Endothelial cell of umbilical vein (primary cell): ENCODE data around the gene C9orf152. TPM values are rescaled to one million over a fixed set of nuclear protein-coding genes. Genes with fewer than 3 reads are reported as not detected.

Source experiments
- BruUV-seq: library from RNA; stranded (reverse); fragments of 400-500 nt; replicated peaks from 2 replicates; lab custom pipeline; 2021; lab: Mats Ljungman, UMichigan
- CTCF ChIA-PET: fragments of 300-600, 350-600 bp; sonication (Branson Sonifier 250); formaldehyde crosslinking; loops from one replicate; lab custom pipeline; 2021; ENCODE audit warnings: antibody characterized with exemption, inconsistent platforms; lab: Charles Lee
- POLR2A ChIA-PET: fragments of 300-600, 350-600 bp; sonication (Branson Sonifier 250); formaldehyde crosslinking; loops from one replicate; lab custom pipeline; 2021; ENCODE audit warnings: antibody characterized with exemption, inconsistent platforms; lab: Charles Lee
- DNase-seq: peaks from one replicate; pipeline ENCODE4 v3.0.0-alpha.2; 2011; ENCODE audit warnings: low read depth, low spot score
- FAIRE-seq: peaks from 2 replicates; lab custom pipeline; 2011; peaks lifted over from hg19 to GRCh38; lab: Jason Lieb, UNC
- H2AFZ ChIP-seq: 2 replicates; pipeline ENCODE4 v1.6.0; 2012; ENCODE audit warnings: low read depth, low read length, control low read depth, inconsistent platforms
- H3K27ac ChIP-seq: 2 replicates; pipeline ENCODE4 v1.5.1; 2011; ENCODE audit warnings: low read depth, mild to moderate bottlenecking, control low read depth, low read length, moderate library complexity; ENCODE audit not compliant: insufficient read depth
- H3K27me3 ChIP-seq, 2 experiments: 2 replicates each; pipeline versions ENCODE4 v1.6.0 to v1.6.1; 2011; ENCODE audit warnings: low read length in 2 of 2, mixed read lengths in 1 of 2; ENCODE audit not compliant: control insufficient read depth in 2 of 2, insufficient read depth in 2 of 2
- H3K36me3 ChIP-seq, 2 experiments: 2 replicates in 1 of 2; 3 replicates in 1 of 2; pipeline ENCODE4 v1.5.1; 2011; ENCODE audit warnings: low read length in 2 of 2, mild to moderate bottlenecking in 1 of 2, moderate library complexity in 1 of 2; ENCODE audit not compliant: control insufficient read depth in 2 of 2, insufficient read depth in 2 of 2; ENCODE audit errors: extremely low read depth in 1 of 2
- H3K4me1 ChIP-seq: 3 replicates; pipeline ENCODE4 v1.5.1; 2011; ENCODE audit warnings: mild to moderate bottlenecking, low read length; ENCODE audit not compliant: control insufficient read depth, insufficient read depth; ENCODE audit errors: extremely low read depth
- H3K4me2 ChIP-seq: 2 replicates; pipeline ENCODE4 v1.6.1; 2011; ENCODE audit warnings: low read length, control low read depth, mixed read lengths; ENCODE audit not compliant: insufficient read depth
- H3K4me3 ChIP-seq, 3 experiments: fragments of 200-600 bp in 1 of 3; sonication (generic), shearing (Covaris generic) in 1 of 3; replicated peaks in 1 of 3; 2 replicates each; pipeline ENCODE4 v1.5.1; 2011 to 2016; ENCODE audit warnings: control low read depth in 3 of 3, low read length in 3 of 3, mild to moderate bottlenecking in 2 of 3, inconsistent platforms in 1 of 3, low read depth in 1 of 3, moderate library complexity in 1 of 3; ENCODE audit not compliant: insufficient read depth in 1 of 3
- H3K79me2 ChIP-seq: 2 replicates; pipeline ENCODE4 v1.6.0; 2012; ENCODE audit warnings: low read length, inconsistent platforms; ENCODE audit not compliant: control insufficient read depth, insufficient read depth
- H3K9ac ChIP-seq: replicated peaks from 2 replicates; pipeline ENCODE3; 2011; ENCODE audit warnings: low read length, control low read depth; ENCODE audit not compliant: insufficient read depth; ENCODE audit errors: extremely low read depth
- H3K9me1 ChIP-seq: replicated peaks from 3 replicates; pipeline ENCODE4 v1.6.0; 2011; ENCODE audit warnings: mild to moderate bottlenecking, low read length; ENCODE audit not compliant: control insufficient read depth, insufficient read depth; ENCODE audit errors: extremely low read depth
- H3K9me3 ChIP-seq: replicated peaks from 2 replicates; pipeline ENCODE4 v1.5.1; 2012; ENCODE audit warnings: low read length, inconsistent platforms; ENCODE audit not compliant: control insufficient read depth, insufficient read depth
- H4K20me1 ChIP-seq: replicated peaks from 2 replicates; pipeline ENCODE3; 2011; ENCODE audit warnings: mild to moderate bottlenecking, low read length; ENCODE audit not compliant: control insufficient read depth, insufficient read depth; ENCODE audit errors: extremely low read depth
- CTCF ChIP-seq, 2 donors: IDR thresholded peaks; 1 replicate in 1 of 2; 2 replicates in 1 of 2; pipeline ENCODE4 v1.5.1; 2011; ENCODE audit warnings: low read length in 2 of 2, mild to moderate bottlenecking in 2 of 2, moderate library complexity in 2 of 2, control low read depth in 1 of 2, inconsistent platforms in 1 of 2, low read depth in 1 of 2; ENCODE audit not compliant: insufficient read depth in 1 of 2; ENCODE audit errors: extremely low read depth in 1 of 2
- EZH2 ChIP-seq: IDR thresholded peaks from 2 replicates; pipeline ENCODE4 v1.6.1; 2012; ENCODE audit warnings: borderline replicate concordance, low read depth, mild to moderate bottlenecking, moderate library complexity, low read length, inconsistent platforms; ENCODE audit not compliant: severe bottlenecking
- FOS ChIP-seq: IDR thresholded peaks from 2 replicates; pipeline ENCODE4 v1.6.1; 2011; ENCODE audit warnings: mild to moderate bottlenecking, low read length, moderate library complexity, borderline replicate concordance; ENCODE audit not compliant: insufficient read depth
- GATA2 ChIP-seq: IDR thresholded peaks from 2 replicates; pipeline ENCODE4 v1.7.0; 2011; ENCODE audit warnings: low read depth, mild to moderate bottlenecking, moderate library complexity, mixed read lengths, low read length; ENCODE audit not compliant: insufficient read length, insufficient read depth
- JUN ChIP-seq: IDR thresholded peaks from 2 replicates; pipeline ENCODE4 v1.6.1; 2011; ENCODE audit warnings: borderline replicate concordance, low read depth; ENCODE audit not compliant: insufficient read length, insufficient read depth
- MAX ChIP-seq: IDR thresholded peaks from 2 replicates; pipeline ENCODE4 v1.6.1; 2011; ENCODE audit not compliant: insufficient read depth, insufficient read length
- MYC ChIP-seq: IDR thresholded peaks from one replicate; pipeline ENCODE4 v1.6.1; 2011; ENCODE audit warnings: mild to moderate bottlenecking, low read depth, low read length
- POLR2A ChIP-seq: IDR thresholded peaks from 2 replicates; pipeline ENCODE4 v1.6.1; 2012; ENCODE audit warnings: low read depth, mild to moderate bottlenecking, control low read depth, low read length
- POLR2AphosphoS5 ChIP-seq: IDR thresholded peaks from 2 replicates; pipeline ENCODE4 v1.6.1; 2012; ENCODE audit warnings: low read depth, mild to moderate bottlenecking, control low read depth, low read length, moderate library complexity; ENCODE audit not compliant: insufficient read depth
- dilution Hi-C: fragments of 300-500 bp; cut with MboI; formaldehyde crosslinking; loops from one replicate; pipeline ENCODE4 v1.15.0; 2019; ENCODE audit warnings: low sequenced_read_pairs; ENCODE audit not compliant: extremely low pct_ligation_motif_present
- intact Hi-C: fragments of 100-400 bp; cut with micrococcal nuclease; formaldehyde crosslinking; loops from one replicate; pipeline ENCODE4 v1.10.0; 2022
- polyA plus RNA-seq, 4 experiments: library from polyadenylated mRNA; depleted of rRNA in 3 of 4; stranded (reverse) in 3 of 4; unstranded in 1 of 4; fragments of >200 nt; gene quantifications; 2 replicates each; pipeline versions ENCODE4 v1.2.1 to v1.2.3, GENCODE V29; 2011 to 2012; ENCODE audit warnings: missing spikeins in 1 of 4
- total RNA-seq: library from RNA; stranded (reverse); gene quantifications from 2 replicates; pipeline ENCODE4 v1.2.3, GENCODE V29; 2021

The C9orf152 gene
- total and polyA plus RNA-seq, 2 donors (not counting 3 experiments of a cell fraction or from before 2014, with no cell fraction given): not detected

- ChIA-PET CTCF (no interaction called here), POLR2A (interaction anchor here (0.8 kb wide), 1 partner anchor 10 kb away, joined by 3 read pairs; the partner anchor contains the start of gene TXN)
- TF ChIP-seq POLR2AphosphoS5 (no peak), MYC (no peak), MAX (no peak), CTCF (IDR thresholded peaks at IDR 0.05; ENCODE audit: extremely low read depth in 1 of 2, insufficient read depth in 1 of 2, low read depth in 1 of 2, low read length in 2 of 2) (no peak), GATA2 (no peak), POLR2A (no peak), JUN (no peak), FOS (no peak), EZH2 (no peak)
- BruUV-seq: no TSS peak
- intact Hi-C loops: no loop called here
- Histone ChIP-seq H3K4me2 (no peak overlapping the region), H3K9me1 (no peaks in the 10 kb centered on the region), H3K79me2 (peaks cover 34% of the 10 kb centered on the region), H3K4me1 (no peaks in the 10 kb centered on the region), H2AFZ (no peak overlapping the region), H3K36me3 (peaks cover 7 to 12% of the 10 kb centered on the region in 2 experiments), H3K9me3 (no peaks in the 10 kb centered on the region), H4K20me1 (no peaks in the 10 kb centered on the region), H3K27ac (no peak overlapping the region), H3K9ac (no peak overlapping the region), H3K4me3 (no peak overlapping the region), H3K27me3 (no peaks in the 10 kb centered on the region)
- FAIRE-seq (no peak), DNase-seq (no peak)
- dilution Hi-C loops: no loop called here
Observed at GRCh38 chr9:110246214-110246613, 38.3 kb upstream of the C9orf152 start.
